ENCODE measurements around the gene ATP2A3. TPM values are rescaled to one million over a fixed set of nuclear protein-coding genes. Genes with fewer than 3 reads are reported as not detected.

The ATP2A3 gene
- total and polyA plus RNA-seq, 2 experiments from 2014 or later, result 2.2 to 4.1 TPM

- Histone ChIP-seq H3K9me3 (ENCODE audit: low read depth) (no peaks in the 10 kb centered on the region), H3K79me2 (no peaks in the 10 kb centered on the region), H3K4me2 (no peak overlapping the region), H4K20me1 (ENCODE audit: insufficient read depth, poor library complexity, severe bottlenecking) (no peaks in the 10 kb centered on the region), H3K9me2 (replicated peaks; ENCODE audit: insufficient read depth) (no peaks in the 10 kb centered on the region), H3K36me3 (replicated peaks; ENCODE audit: insufficient read depth, low read depth) (no peaks in the 10 kb centered on the region), H3K4me3 (no peak overlapping the region), H2AFZ (no peak overlapping the region), H3K4me1 (ENCODE audit: insufficient read depth) (no peaks in the 10 kb centered on the region), H3K27ac (no peak overlapping the region), H3K27me3 (no peaks in the 10 kb centered on the region)
- no peak for TF ChIP-seq EZH2phosphoT487 (IDR thresholded peaks at IDR 0.05; ENCODE audit: low read depth, severe bottlenecking, unreplicated experiment)
- no peak for TF ChIP-seq EZH2 (IDR thresholded peaks at IDR 0.05; ENCODE audit: borderline replicate concordance)
- no peak for TF ChIP-seq CTCF (IDR thresholded peaks at IDR 0.05; ENCODE audit: poor library complexity)
- no peak for DNase-seq (ENCODE audit: low spot score)
- WGBS (ENCODE audit: low lambda C conversion rate, missing lambda C conversion rate), result 65% methylated on average over 16 of the region's 16 CpGs
Observed at GRCh38 chr17:3986270-3986938, 22.2 kb upstream of the ATP2A3 start.

- H3K4me1 ChIP-seq (ENCODE audit: insufficient read depth), result no peaks in the 10 kb centered on the region
- 86% methylated on average over 14 of the region's 14 CpGs for WGBS (ENCODE audit: low lambda C conversion rate, missing lambda C conversion rate)
- no peak overlapping the region for H3K4me3 ChIP-seq
- no peaks in the 10 kb centered on the region for H3K9me2 ChIP-seq (replicated peaks; ENCODE audit: insufficient read depth)
- no peaks in the 10 kb centered on the region for H3K79me2 ChIP-seq
- no peaks in the 10 kb centered on the region for H3K9me3 ChIP-seq (ENCODE audit: low read depth)
- H3K36me3 ChIP-seq (replicated peaks; ENCODE audit: insufficient read depth, low read depth), result no peaks in the 10 kb centered on the region
- no peak overlapping the region for H3K4me2 ChIP-seq
- H2AFZ ChIP-seq, result no peak overlapping the region
- TF ChIP-seq EZH2phosphoT487 (IDR thresholded peaks at IDR 0.05; ENCODE audit: low read depth, severe bottlenecking, unreplicated experiment) (no peak), CTCF (IDR thresholded peaks at IDR 0.05; ENCODE audit: poor library complexity) (no peak), EZH2 (IDR thresholded peaks at IDR 0.05; ENCODE audit: borderline replicate concordance) (no peak)
- no peak for DNase-seq (ENCODE audit: low spot score)
- H4K20me1 ChIP-seq (ENCODE audit: insufficient read depth, poor library complexity, severe bottlenecking), result no peaks in the 10 kb centered on the region
- no peak overlapping the region for H3K27ac ChIP-seq
- no peaks in the 10 kb centered on the region for H3K27me3 ChIP-seq
Observed at GRCh38 chr17:3985846-3986245, 21.6 kb upstream of the ATP2A3 start.

- TF ChIP-seq EZH2 (IDR thresholded peaks at IDR 0.05; ENCODE audit: borderline replicate concordance) (no peak), CTCF (IDR thresholded peaks at IDR 0.05; ENCODE audit: poor library complexity) (no peak), EZH2phosphoT487 (IDR thresholded peaks at IDR 0.05; ENCODE audit: low read depth, severe bottlenecking, unreplicated experiment) (no peak)
Observed at GRCh38 chr17:3983606-3984484, 19.6 kb upstream of the ATP2A3 start.

More at GRCh38 chr17:3983606-3984484, 19.6 kb upstream of the ATP2A3 start:
- Histone ChIP-seq H3K9me2 (replicated peaks; ENCODE audit: insufficient read depth) (no peaks in the 10 kb centered on the region), H4K20me1 (ENCODE audit: insufficient read depth, poor library complexity, severe bottlenecking) (no peaks in the 10 kb centered on the region), H3K9me3 (ENCODE audit: low read depth) (no peaks in the 10 kb centered on the region), H3K36me3 (replicated peaks; ENCODE audit: insufficient read depth, low read depth) (no peaks in the 10 kb centered on the region), H3K27ac (no peak overlapping the region), H3K4me3 (no peak overlapping the region), H3K79me2 (no peaks in the 10 kb centered on the region), H3K4me2 (no peak overlapping the region), H3K4me1 (ENCODE audit: insufficient read depth) (no peaks in the 10 kb centered on the region), H2AFZ (no peak overlapping the region), H3K27me3 (no peaks in the 10 kb centered on the region)
- DNase-seq (ENCODE audit: low spot score), result no peak
- WGBS (ENCODE audit: low lambda C conversion rate, missing lambda C conversion rate), result 90% methylated on average over 18 of the region's 18 CpGs

All from hepatocyte (in vitro differentiated cells).